CD4-positive, alpha-beta T cell treated with Interleukin-6 at 100 ng/mL for 8 hours (primary cell): ENCODE data around the gene LYZL6.
"Not testable (repeated sequence)": the region's sequence is repeated elsewhere in the genome, so short reads cannot be mapped to it uniquely, and the experiment has no call there.

ENCODE experiments used
- DNase-seq: peaks from one replicate; pipeline ENCODE4 v3.0.0-alpha.2; 2020; ENCODE audit warnings: mixed read lengths, low spot score

The LYZL6 gene

GRCh38 chr17:35906926-35907637 lies 36.4 kb downstream of the LYZL6 start:
- DNase-seq = no peak

- DNase-seq = no peak
These were observed 37.2 kb downstream of the LYZL6 start for GRCh38 chr17:35906191-35906925.

- DNase-seq = no peak
These were observed 40.1 kb downstream of the LYZL6 start for GRCh38 chr17:35903451-35903850.

- no peak for DNase-seq
These were observed 41.8 kb downstream of the LYZL6 start for GRCh38 chr17:35901631-35902175.

GRCh38 chr17:35900708-35901480 lies 42.6 kb downstream of the LYZL6 start:
- peak; percentile 34 for DNase-seq

GRCh38 chr17:35900280-35900679 lies 43.2 kb downstream of the LYZL6 start:
- no peak for DNase-seq

- DNase-seq = peak; percentile 59
These were observed 45.0 kb downstream of the LYZL6 start for GRCh38 chr17:35898283-35899070.

- DNase-seq = not testable (repeated sequence)
These were observed 45.7 kb downstream of the LYZL6 start for GRCh38 chr17:35897772-35898171.

GRCh38 chr17:35895636-35896587 lies 47.6 kb downstream of the LYZL6 start:
- DNase-seq = peak; percentile 51

GRCh38 chr17:35894206-35894605 lies 49.3 kb downstream of the LYZL6 start:
- no peak for DNase-seq

- DNase-seq = no peak
These were observed 49.8 kb downstream of the LYZL6 start for GRCh38 chr17:35893751-35894150.

GRCh38 chr17:35892091-35893035 lies 51.1 kb downstream of the LYZL6 start:
- peak; percentile 53 for DNase-seq

GRCh38 chr17:35891269-35891668 lies 52.2 kb downstream of the LYZL6 start:
- DNase-seq = peak; percentile 29

- peak; percentile 82 for DNase-seq
These were observed 52.7 kb downstream of the LYZL6 start for GRCh38 chr17:35890774-35891155.

- no peak for DNase-seq
These were observed 53.4 kb downstream of the LYZL6 start for GRCh38 chr17:35889818-35890773.

- DNase-seq = peak; percentile 42
These were observed 54.3 kb downstream of the LYZL6 start for GRCh38 chr17:35889241-35889640.
